IPS-18a (cell line): ENCODE results near the gene RNF123.

Source experiments
- H3K27ac ChIP-seq: one replicate; pipeline ENCODE4 v1.5.1; 2013; ENCODE audit warnings: low read length
- H3K27me3 ChIP-seq: one replicate; pipeline ENCODE4 v1.6.1; 2013; ENCODE audit warnings: mild to moderate bottlenecking, low read length; ENCODE audit not compliant: control insufficient read depth, insufficient read depth
- H3K36me3 ChIP-seq: one replicate; pipeline ENCODE4 v1.6.1; 2013; ENCODE audit warnings: low read depth, low read length; ENCODE audit not compliant: control insufficient read depth
- H3K4me1 ChIP-seq: one replicate; pipeline ENCODE4 v1.6.1; 2013; ENCODE audit warnings: low read depth, low read length; ENCODE audit not compliant: control insufficient read depth
- H3K4me3 ChIP-seq: one replicate; pipeline ENCODE4 v1.5.1; 2013; ENCODE audit warnings: low read length
- H3K9ac ChIP-seq: one replicate; pipeline ENCODE4 v1.6.1; 2013; ENCODE audit warnings: mild to moderate bottlenecking, low read length, moderate library complexity
- H3K9me3 ChIP-seq: one replicate; pipeline ENCODE4 v1.6.1; 2013; ENCODE audit warnings: low read depth, low read length; ENCODE audit not compliant: control insufficient read depth

RNF123 gene

DNA sequence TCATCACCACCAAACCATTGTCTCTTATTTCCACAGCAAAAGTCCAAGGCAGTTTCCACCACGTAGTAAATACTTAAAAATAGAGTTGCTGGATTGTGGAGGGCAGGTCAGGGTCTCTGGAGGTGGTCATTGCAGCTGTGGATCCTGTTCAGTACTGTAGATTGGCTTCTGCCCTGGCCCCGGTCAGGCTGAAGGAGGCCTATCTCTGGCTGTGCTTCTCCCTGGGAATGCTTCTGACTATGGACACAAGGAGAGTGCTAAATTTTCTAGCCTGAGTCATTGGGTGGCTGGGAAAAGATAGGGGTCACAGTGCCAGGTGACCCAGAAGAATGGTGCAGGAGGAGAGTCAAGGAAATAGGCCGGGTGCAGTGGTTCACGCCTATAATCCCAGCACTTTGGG, 60.7 kb downstream of the RNF123 start:
- no peak overlapping the region for H3K27ac ChIP-seq
- no peak overlapping the region for H3K4me3 ChIP-seq
- H3K4me1 ChIP-seq: no peaks in the 10 kb centered on the region
- peaks cover 5% of the 10 kb centered on the region for H3K36me3 ChIP-seq
- H3K9me3 ChIP-seq: no peaks in the 10 kb centered on the region
- H3K9ac ChIP-seq: no peak overlapping the region
- H3K27me3 ChIP-seq: no peaks in the 10 kb centered on the region

- no peak overlapping the region for H3K9ac ChIP-seq
- no peak overlapping the region for H3K27ac ChIP-seq
- H3K27me3 ChIP-seq: no peaks in the 10 kb centered on the region
- no peaks in the 10 kb centered on the region for H3K4me1 ChIP-seq
- no peaks in the 10 kb centered on the region for H3K9me3 ChIP-seq
- H3K4me3 ChIP-seq: no peak overlapping the region
- H3K36me3 ChIP-seq: peaks cover 5% of the 10 kb centered on the region
These were observed 62.1 kb downstream of the RNF123 start for GRCh38 chr3:49751501-49751900.

DNA sequence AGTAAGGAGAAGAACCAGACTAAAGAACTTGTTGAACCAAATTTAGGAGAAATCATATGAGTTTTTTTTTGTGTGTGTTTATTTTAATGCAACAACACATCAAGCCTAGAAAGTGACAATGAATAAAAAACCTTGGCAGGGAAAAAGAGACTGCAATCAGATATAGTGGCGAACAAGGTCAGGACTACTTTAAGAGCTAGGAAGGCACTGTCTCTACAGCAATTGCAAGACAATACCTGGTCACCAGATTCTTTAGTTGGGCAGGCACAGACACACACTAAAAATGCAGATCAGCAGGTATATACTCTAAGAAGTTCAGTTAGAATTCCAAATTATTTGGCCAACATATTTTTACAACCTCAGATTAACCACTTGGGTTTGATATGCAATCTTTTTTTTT, 65.2 kb downstream of the RNF123 start:
- no peaks in the 10 kb centered on the region for H3K36me3 ChIP-seq
- no peak overlapping the region for H3K9ac ChIP-seq
- H3K4me1 ChIP-seq: no peaks in the 10 kb centered on the region
- H3K27ac ChIP-seq: no peak overlapping the region
- no peaks in the 10 kb centered on the region for H3K9me3 ChIP-seq
- H3K4me3 ChIP-seq: no peak overlapping the region
- no peaks in the 10 kb centered on the region for H3K27me3 ChIP-seq

- H3K36me3 ChIP-seq: no peaks in the 10 kb centered on the region
- H3K4me3 ChIP-seq: no peak overlapping the region
- no peaks in the 10 kb centered on the region for H3K27me3 ChIP-seq
- no peaks in the 10 kb centered on the region for H3K4me1 ChIP-seq
- H3K9me3 ChIP-seq: no peaks in the 10 kb centered on the region
- H3K9ac ChIP-seq: no peak overlapping the region
- H3K27ac ChIP-seq: no peak overlapping the region
These were observed 66.7 kb downstream of the RNF123 start for GRCh38 chr3:49756036-49756435.

GRCh38 chr3:49757197-49757596, 67.8 kb downstream of the RNF123 start:
- Histone ChIP-seq H3K9ac (no peak overlapping the region), H3K9me3 (no peaks in the 10 kb centered on the region), H3K27ac (no peak overlapping the region), H3K4me3 (no peak overlapping the region), H3K36me3 (no peaks in the 10 kb centered on the region), H3K27me3 (no peaks in the 10 kb centered on the region), H3K4me1 (no peaks in the 10 kb centered on the region)

DNA sequence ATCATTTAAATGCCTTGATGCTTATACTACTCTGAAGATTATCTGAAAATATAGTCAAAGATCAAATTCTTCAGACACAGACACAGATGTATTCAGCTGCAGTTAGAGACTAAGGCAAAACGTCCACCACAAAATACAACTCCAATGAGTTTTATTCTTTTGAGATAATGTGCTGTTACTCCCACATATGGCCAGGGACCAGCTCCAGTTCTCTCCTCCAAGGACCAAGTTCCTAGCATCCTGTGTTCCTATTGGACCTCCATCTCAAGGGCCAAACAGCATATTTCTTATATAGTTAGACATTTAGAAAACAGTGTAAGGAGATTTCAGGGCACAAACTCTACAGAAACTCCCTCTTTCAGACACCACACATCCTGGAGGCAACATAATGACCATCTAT, 69.9 kb downstream of the RNF123 start:
- no peak overlapping the region for H3K27ac ChIP-seq
- no peak overlapping the region for H3K4me3 ChIP-seq
- H3K27me3 ChIP-seq: no peaks in the 10 kb centered on the region
- no peaks in the 10 kb centered on the region for H3K9me3 ChIP-seq
- H3K9ac ChIP-seq: no peak overlapping the region
- H3K36me3 ChIP-seq: no peaks in the 10 kb centered on the region
- no peaks in the 10 kb centered on the region for H3K4me1 ChIP-seq

DNA sequence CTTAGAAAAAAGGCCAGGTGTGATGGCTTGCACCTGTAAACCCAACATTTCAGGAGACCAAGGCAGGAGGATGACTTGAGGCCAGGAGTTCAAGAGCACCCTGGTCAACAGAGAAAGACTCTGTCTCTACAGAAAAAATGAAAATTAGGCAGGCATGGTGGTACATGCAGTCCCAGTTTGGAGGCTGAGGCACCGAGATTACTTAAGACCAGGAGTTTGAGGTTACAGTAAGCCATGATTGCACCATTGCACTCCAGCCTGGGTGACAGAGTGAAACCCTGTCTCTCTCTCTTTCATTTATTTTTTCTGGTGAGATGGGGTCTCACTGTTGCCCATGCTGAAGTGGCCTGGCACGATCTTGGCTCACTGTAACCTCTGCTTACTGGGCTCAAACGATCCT, 72.3 kb downstream of the RNF123 start:
- H3K27ac ChIP-seq: no peak overlapping the region
- no peaks in the 10 kb centered on the region for H3K4me1 ChIP-seq
- H3K27me3 ChIP-seq: no peaks in the 10 kb centered on the region
- H3K4me3 ChIP-seq: no peak overlapping the region
- no peaks in the 10 kb centered on the region for H3K9me3 ChIP-seq
- no peaks in the 10 kb centered on the region for H3K36me3 ChIP-seq
- no peak overlapping the region for H3K9ac ChIP-seq

GRCh38 chr3:49763981-49764380, 74.6 kb downstream of the RNF123 start:
- Histone ChIP-seq H3K9me3 (no peaks in the 10 kb centered on the region), H3K27ac (no peak overlapping the region), H3K36me3 (no peaks in the 10 kb centered on the region), H3K4me3 (no peak overlapping the region), H3K27me3 (no peaks in the 10 kb centered on the region), H3K9ac (no peak overlapping the region), H3K4me1 (no peaks in the 10 kb centered on the region)

DNA sequence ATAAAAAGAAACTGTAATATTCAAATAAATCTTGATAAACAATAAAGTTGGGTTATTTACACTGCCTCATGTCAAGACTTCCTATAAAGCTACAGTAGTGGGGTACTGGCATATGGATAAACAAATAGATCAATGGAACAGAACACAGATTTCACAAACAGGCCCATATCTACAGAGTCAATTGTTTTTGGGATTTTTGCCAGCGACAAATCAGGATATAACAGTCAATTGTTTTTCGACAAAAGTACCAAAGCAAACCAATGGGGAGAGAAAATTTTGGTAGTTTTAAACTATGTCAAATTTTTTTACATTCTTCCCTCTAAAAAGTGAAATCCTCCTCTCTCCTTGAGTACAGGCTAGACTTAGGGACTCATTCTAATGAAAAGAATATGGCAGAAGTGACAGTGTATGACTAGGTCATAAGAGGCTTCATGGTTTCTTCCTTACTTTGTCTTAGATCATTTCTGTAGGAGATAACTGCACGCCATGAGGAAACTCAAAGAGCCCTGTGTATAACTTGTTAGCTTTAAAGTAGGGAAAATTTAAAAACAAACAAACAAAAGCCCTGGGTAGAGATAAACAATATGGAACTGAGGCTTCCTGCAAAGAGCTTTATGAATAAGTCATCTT, 80.0 kb downstream of the RNF123 start:
- Histone ChIP-seq H3K4me3 (no peak overlapping the region), H3K27me3 (no peaks in the 10 kb centered on the region), H3K27ac (no peak overlapping the region), H3K9me3 (no peaks in the 10 kb centered on the region), H3K36me3 (no peaks in the 10 kb centered on the region), H3K9ac (no peak overlapping the region), H3K4me1 (no peaks in the 10 kb centered on the region)

GRCh38 chr3:49769926-49770325, 80.6 kb downstream of the RNF123 start:
- H3K27me3 ChIP-seq: no peaks in the 10 kb centered on the region
- no peaks in the 10 kb centered on the region for H3K36me3 ChIP-seq
- no peak overlapping the region for H3K9ac ChIP-seq

More at GRCh38 chr3:49769926-49770325, 80.6 kb downstream of the RNF123 start:
- no peaks in the 10 kb centered on the region for H3K4me1 ChIP-seq
- H3K9me3 ChIP-seq: no peaks in the 10 kb centered on the region
- no peak overlapping the region for H3K4me3 ChIP-seq
- H3K27ac ChIP-seq: no peak overlapping the region
